Fibroblast of lung (primary cell): ENCODE data around the gene ZNF76.

ENCODE experiments used
- CTCF ChIP-seq, 2 donors: IDR thresholded peaks in 1 of 2; conservative IDR thresholded peaks in 1 of 2; 1 replicate in 1 of 2; 2 replicates in 1 of 2; pipeline ENCODE4 v1.5.1; 2011 to 2012; ENCODE audit warnings: low read length in 2 of 2, control low read depth in 1 of 2, inconsistent platforms in 1 of 2, low read depth in 1 of 2, mild to moderate bottlenecking in 1 of 2
- EZH2 ChIP-seq: IDR thresholded peaks from 2 replicates; pipeline ENCODE4 v1.5.1; 2012; ENCODE audit warnings: low read length, control low read depth, mild to moderate bottlenecking; ENCODE audit errors: missing control alignments

- TF ChIP-seq EZH2 (no peak), CTCF (conservative IDR thresholded peaks at IDR 0.05 in 1 of 2, IDR thresholded peaks at IDR 0.05 in 1 of 2; ENCODE audit: low read depth in 1 of 2, low read length in 2 of 2) (no peak)
Measured at GRCh38 chr6:35280903-35281302, 21.4 kb downstream of the ZNF76 start.
